Stimulated activated naive CD8-positive, alpha-beta T cell treated with anti-CD3 and anti-CD28 coated beads, Interleukin-15, Interleukin-2, amounts not matched to agents 100 ng/mL and 50 ng/mL, for 24 hours (primary cell): ENCODE results near the gene MCM5.
A peak's percentile ranks its signal among the peaks of the same experiment; 100 is the strongest.

ENCODE experiments used
- H3K27ac Mint-ChIP-seq: one replicate; pipeline ENCODE4 v1.8.0; 2021; ENCODE audit warnings: mild to moderate bottlenecking, mixed read lengths
- H3K27me3 Mint-ChIP-seq: one replicate; pipeline ENCODE4 v1.8.0; 2021; ENCODE audit warnings: mixed read lengths
- H3K36me3 Mint-ChIP-seq: one replicate; pipeline ENCODE4 v1.8.0; 2021; ENCODE audit warnings: low read depth, mixed read lengths
- H3K4me1 Mint-ChIP-seq: one replicate; pipeline ENCODE4 v1.8.0; 2021; ENCODE audit warnings: low read depth, mixed read lengths
- H3K4me3 Mint-ChIP-seq: one replicate; pipeline ENCODE4 v1.8.0; 2021; ENCODE audit warnings: mild to moderate bottlenecking, mixed read lengths
- H3K9me3 Mint-ChIP-seq: one replicate; pipeline ENCODE4 v1.8.0; 2021; ENCODE audit warnings: mixed read lengths

MCM5 gene

GRCh38 chr22:35373781-35374180 lies 26.2 kb upstream of the MCM5 start:
- Mint-ChIP-seq H3K9me3 (no peaks in the 10 kb centered on the region), H3K4me3 (no peak overlapping the region)

GRCh38 chr22:35375031-35375430 lies 24.9 kb upstream of the MCM5 start:
- no peak overlapping the region for H3K4me3 Mint-ChIP-seq
- no peaks in the 10 kb centered on the region for H3K9me3 Mint-ChIP-seq
- H3K27ac Mint-ChIP-seq: no peak overlapping the region
- H3K27me3 Mint-ChIP-seq: peaks cover 4% of the 10 kb centered on the region
- no peaks in the 10 kb centered on the region for H3K36me3 Mint-ChIP-seq
- peaks cover 27% of the 10 kb centered on the region for H3K4me1 Mint-ChIP-seq

More at GRCh38 chr22:35373781-35374180, 26.2 kb upstream of the MCM5 start:
- H3K27me3 Mint-ChIP-seq: peaks cover 6% of the 10 kb centered on the region
- H3K4me1 Mint-ChIP-seq: peaks cover 27% of the 10 kb centered on the region
- no peaks in the 10 kb centered on the region for H3K36me3 Mint-ChIP-seq
- no peak overlapping the region for H3K27ac Mint-ChIP-seq

GRCh38 chr22:35375526-35375925 lies 24.4 kb upstream of the MCM5 start:
- Mint-ChIP-seq H3K27ac (peak overlapping the region; percentile 12), H3K4me3 (no peak overlapping the region), H3K27me3 (peaks cover 8% of the 10 kb centered on the region), H3K4me1 (peaks cover 30% of the 10 kb centered on the region), H3K9me3 (no peaks in the 10 kb centered on the region), H3K36me3 (no peaks in the 10 kb centered on the region)

GRCh38 chr22:35376728-35377472 lies 23.0 kb upstream of the MCM5 start:
- no peaks in the 10 kb centered on the region for H3K36me3 Mint-ChIP-seq
- peak overlapping the region; percentile 91 for H3K27ac Mint-ChIP-seq
- H3K4me3 Mint-ChIP-seq: no peak overlapping the region
- peaks cover 13% of the 10 kb centered on the region for H3K27me3 Mint-ChIP-seq
- H3K4me1 Mint-ChIP-seq: peaks cover 30% of the 10 kb centered on the region
- no peaks in the 10 kb centered on the region for H3K9me3 Mint-ChIP-seq

- Mint-ChIP-seq H3K27me3 (peaks cover 17% of the 10 kb centered on the region), H3K36me3 (no peaks in the 10 kb centered on the region), H3K4me1 (peaks cover 26% of the 10 kb centered on the region), H3K9me3 (no peaks in the 10 kb centered on the region), H3K27ac (no peak overlapping the region), H3K4me3 (peak overlapping the region; percentile 6)
Observed at GRCh38 chr22:35377735-35378134, 22.2 kb upstream of the MCM5 start.

GRCh38 chr22:35378621-35379020 lies 21.3 kb upstream of the MCM5 start:
- H3K9me3 Mint-ChIP-seq: no peaks in the 10 kb centered on the region
- no peak overlapping the region for H3K27ac Mint-ChIP-seq
- peaks cover 26% of the 10 kb centered on the region for H3K4me1 Mint-ChIP-seq

GRCh38 chr22:35379146-35379993 lies 20.6 kb upstream of the MCM5 start:
- Mint-ChIP-seq H3K27me3 (peaks cover 24% of the 10 kb centered on the region), H3K4me1 (peaks cover 26% of the 10 kb centered on the region), H3K36me3 (no peaks in the 10 kb centered on the region), H3K27ac (no peak overlapping the region), H3K9me3 (no peaks in the 10 kb centered on the region), H3K4me3 (no peak overlapping the region)

More at GRCh38 chr22:35378621-35379020, 21.3 kb upstream of the MCM5 start:
- no peak overlapping the region for H3K4me3 Mint-ChIP-seq
- H3K27me3 Mint-ChIP-seq: peaks cover 23% of the 10 kb centered on the region
- H3K36me3 Mint-ChIP-seq: no peaks in the 10 kb centered on the region

GRCh38 chr22:35380013-35380412 lies 19.9 kb upstream of the MCM5 start:
- Mint-ChIP-seq H3K9me3 (no peaks in the 10 kb centered on the region), H3K36me3 (no peaks in the 10 kb centered on the region), H3K4me1 (peaks cover 26% of the 10 kb centered on the region), H3K27me3 (peaks cover 24% of the 10 kb centered on the region), H3K4me3 (no peak overlapping the region), H3K27ac (no peak overlapping the region)

- Mint-ChIP-seq H3K4me3 (peak within 1 kb of the TSS; percentile 62), H3K27me3 (peaks cover 24% of the 10 kb centered on the region), H3K4me1 (peaks cover 26% of the 10 kb centered on the region), H3K27ac (peak within 1 kb of the TSS; percentile 58), H3K36me3 (no peaks in the 10 kb centered on the region), H3K9me3 (no peaks in the 10 kb centered on the region)
Observed at GRCh38 chr22:35380537-35381423, 19.2 kb upstream of the MCM5 start, which contains the start of gene HMOX1. HMOX1 (plus strand) TSS chr22:35381096; CDS start chr22:35381174, 78 bp downstream.

- peak overlapping the region; percentile 58 for H3K27ac Mint-ChIP-seq
- H3K4me3 Mint-ChIP-seq: peak overlapping the region; percentile 62
- no peaks in the 10 kb centered on the region for H3K36me3 Mint-ChIP-seq
- H3K4me1 Mint-ChIP-seq: peaks cover 24% of the 10 kb centered on the region
- H3K27me3 Mint-ChIP-seq: peaks cover 24% of the 10 kb centered on the region
- no peaks in the 10 kb centered on the region for H3K9me3 Mint-ChIP-seq
Observed at GRCh38 chr22:35381424-35382009, 18.4 kb upstream of the MCM5 start.

GRCh38 chr22:35383679-35384071 lies 16.3 kb upstream of the MCM5 start:
- Mint-ChIP-seq H3K27me3 (peaks cover 24% of the 10 kb centered on the region), H3K4me3 (no peak overlapping the region), H3K4me1 (peaks cover 12% of the 10 kb centered on the region), H3K9me3 (no peaks in the 10 kb centered on the region), H3K27ac (no peak overlapping the region), H3K36me3 (no peaks in the 10 kb centered on the region)

GRCh38 chr22:35384527-35384926 lies 15.4 kb upstream of the MCM5 start:
- Mint-ChIP-seq H3K27me3 (peaks cover 24% of the 10 kb centered on the region), H3K9me3 (no peaks in the 10 kb centered on the region), H3K36me3 (no peaks in the 10 kb centered on the region), H3K27ac (no peak overlapping the region), H3K4me1 (peaks cover 12% of the 10 kb centered on the region), H3K4me3 (no peak overlapping the region)

GRCh38 chr22:35384975-35385588 lies 14.9 kb upstream of the MCM5 start:
- Mint-ChIP-seq H3K4me3 (no peak overlapping the region), H3K27me3 (peaks cover 27% of the 10 kb centered on the region), H3K4me1 (peaks cover 12% of the 10 kb centered on the region), H3K9me3 (no peaks in the 10 kb centered on the region), H3K36me3 (no peaks in the 10 kb centered on the region), H3K27ac (no peak overlapping the region)
